HG03159 (cell line): ENCODE measurements around the gene USP9X.
"Not testable (repeated sequence)": the region's sequence is repeated elsewhere in the genome, so short reads cannot be mapped to it uniquely, and the experiment has no call there.

Experiments used
- ATAC-seq: cut with Tn5 transposase; IDR thresholded peaks from one replicate; pipeline ENCODE4 v1.9.1; 2021; ENCODE audit warnings: mild to moderate bottlenecking, moderate library complexity; ENCODE audit not compliant: unreplicated experiment

The USP9X gene

DNA sequence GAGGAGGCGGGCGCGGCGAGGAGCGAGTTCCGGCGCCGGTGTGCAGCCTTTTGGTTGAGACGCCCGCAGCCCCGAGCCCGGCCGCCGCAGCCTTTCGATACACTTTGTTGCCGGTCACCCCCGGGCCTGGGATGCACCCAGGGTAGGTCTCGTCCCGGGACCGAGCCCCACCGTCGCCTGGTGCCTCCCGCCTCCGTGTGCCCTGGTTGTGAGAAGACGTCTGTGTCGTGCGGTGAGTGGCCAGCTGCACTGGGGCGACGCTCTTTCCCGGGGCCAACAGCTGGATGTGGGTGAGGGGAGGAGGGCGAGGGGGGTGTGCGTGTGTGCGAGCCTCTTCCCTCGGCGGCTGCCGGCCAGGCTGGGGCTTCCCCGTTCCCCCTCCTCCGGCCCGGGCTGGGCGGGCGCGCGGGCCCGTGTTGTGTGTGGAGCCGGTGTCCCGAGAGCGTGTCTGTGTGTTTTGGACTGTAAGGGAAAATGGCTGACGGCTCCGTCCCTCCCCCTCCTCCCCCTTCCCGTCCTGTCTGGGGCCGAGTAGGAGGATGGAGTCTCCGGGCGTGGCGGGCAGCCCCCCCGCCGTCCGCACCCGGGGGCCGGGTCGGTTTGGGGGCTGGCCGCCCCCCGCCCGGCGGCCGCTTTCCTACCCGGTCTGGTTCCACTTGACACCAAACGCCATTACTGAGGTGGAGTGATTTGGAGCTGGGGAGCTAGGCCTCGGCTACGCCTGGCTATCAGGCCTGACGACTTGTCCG is 807 bp downstream of the USP9X start:
- peak; percentile 6 for ATAC-seq

DNA sequence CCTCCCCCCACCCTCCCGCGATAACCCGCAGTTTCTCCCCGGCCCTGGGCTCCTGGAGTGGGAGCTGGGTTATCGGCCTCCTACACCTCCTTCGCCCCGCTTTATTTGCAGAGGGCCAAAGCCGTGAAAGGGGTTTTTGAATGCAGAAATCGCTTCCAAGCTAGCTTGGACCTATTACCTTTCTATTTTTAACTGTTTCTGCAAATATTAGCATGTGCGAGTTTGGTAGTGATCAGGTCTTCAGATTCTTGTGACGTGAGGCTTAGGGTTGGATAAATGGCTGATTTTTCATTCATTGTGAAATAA is 1.3 kb downstream of the USP9X start:
- no peak for ATAC-seq

DNA sequence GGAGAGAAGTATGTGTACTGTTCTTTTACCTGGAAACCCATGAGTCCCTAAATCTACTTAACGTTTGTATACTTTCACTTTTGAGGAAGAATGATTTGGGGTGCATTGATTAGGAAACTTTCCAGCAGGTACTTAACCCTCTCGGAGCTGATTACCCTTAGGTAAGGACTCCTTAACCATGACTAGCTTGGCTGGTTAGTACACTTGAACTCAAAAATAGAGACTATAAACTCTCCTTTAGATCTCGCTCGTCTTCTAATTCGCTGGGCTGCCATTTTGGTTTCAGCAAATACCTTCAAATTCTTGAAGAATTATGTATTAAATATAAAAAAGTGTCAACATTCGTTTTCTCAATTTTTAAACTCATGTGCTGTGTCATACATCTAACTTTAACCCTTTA is 2.0 kb downstream of the USP9X start:
- no peak for ATAC-seq

DNA sequence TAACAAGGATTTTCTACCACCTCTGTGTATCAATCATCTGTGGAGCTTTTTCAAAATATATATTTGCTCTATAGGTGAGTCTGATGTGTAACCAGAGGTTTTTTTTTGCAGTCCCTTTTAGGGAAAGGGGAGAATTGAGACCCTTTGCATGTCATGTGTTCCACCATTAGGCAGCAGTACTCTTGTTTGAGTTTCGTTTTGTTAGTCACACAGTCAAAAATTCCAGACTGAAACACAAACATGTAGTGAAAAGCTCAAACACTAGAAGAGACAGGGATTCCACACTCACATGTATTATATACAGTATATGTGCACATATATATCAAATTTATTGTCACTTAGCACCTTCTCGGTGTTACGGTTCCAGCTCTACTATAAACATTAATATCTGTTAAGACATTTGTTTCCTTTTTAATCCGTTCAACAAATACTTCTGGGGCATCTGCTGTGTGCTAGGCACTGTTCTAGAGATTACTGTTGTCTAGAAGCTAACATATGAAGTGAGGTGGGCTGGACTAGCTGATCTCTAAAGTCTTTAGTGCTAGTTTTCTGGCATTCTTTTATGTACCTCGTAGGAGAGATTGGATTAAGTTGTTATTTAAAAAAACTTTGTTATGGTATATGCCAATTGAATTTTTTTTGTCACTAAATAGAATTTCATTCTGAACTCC is 5.5 kb downstream of the USP9X start:
- ATAC-seq = no peak

DNA sequence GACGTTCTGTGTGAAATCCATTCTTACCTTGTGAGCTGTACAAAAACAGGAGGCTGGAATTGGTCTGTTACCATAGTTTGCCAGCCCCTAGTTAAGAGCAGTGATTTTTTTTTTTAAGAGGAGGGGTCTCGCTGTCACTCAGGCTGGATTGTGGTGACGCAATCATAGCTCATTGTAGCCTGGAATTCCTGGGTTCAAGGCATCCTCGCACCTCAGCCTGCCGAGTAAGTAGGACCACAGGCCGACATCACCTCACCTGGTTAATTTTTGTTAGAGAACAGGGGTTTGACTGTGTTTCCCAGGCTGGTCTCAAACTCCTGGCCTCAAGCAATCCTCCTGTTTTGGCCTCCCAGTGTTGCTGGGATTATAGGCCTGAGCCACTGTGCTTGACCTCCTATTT is 7.5 kb downstream of the USP9X start:
- ATAC-seq = no peak

DNA sequence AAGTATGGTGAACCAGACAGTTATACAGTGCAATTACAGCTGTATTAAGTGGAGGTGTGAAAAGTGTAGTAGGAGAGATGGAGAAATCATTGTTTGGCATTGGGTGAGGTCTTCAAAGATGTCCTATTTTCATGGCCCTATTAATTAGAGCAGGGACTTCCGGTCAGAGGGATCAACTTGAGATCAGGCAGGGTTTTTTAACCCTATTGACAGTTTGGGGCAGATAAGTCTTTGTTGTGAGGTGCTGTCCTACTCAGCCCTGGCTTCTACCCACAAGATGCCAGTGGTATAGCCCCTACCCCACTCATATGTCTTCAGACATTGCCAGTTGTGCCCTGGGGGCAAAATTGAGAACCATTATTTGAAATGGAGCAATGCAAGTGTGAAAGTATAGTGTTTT is 9.9 kb downstream of the USP9X start:
- ATAC-seq = no peak

DNA sequence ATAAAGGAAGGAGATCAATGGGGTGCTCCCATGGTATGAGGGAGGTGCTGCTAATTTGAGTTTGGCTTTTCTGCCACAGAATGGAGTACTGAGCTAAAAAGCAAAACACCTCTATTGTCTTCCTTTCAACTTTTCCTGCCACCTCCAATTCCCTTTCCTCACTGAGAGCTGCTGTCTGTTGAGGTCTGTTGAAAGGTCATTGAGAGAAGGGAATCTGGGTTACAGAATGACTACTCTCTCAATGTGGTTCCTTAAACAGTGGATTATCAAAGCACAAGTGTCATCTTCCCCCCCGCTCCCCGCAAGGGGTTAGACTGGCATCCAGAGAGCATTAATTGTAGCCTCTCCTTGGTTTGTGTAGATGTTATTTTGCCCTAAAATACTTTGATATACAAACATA is 10.7 kb downstream of the USP9X start:
- ATAC-seq = no peak

DNA sequence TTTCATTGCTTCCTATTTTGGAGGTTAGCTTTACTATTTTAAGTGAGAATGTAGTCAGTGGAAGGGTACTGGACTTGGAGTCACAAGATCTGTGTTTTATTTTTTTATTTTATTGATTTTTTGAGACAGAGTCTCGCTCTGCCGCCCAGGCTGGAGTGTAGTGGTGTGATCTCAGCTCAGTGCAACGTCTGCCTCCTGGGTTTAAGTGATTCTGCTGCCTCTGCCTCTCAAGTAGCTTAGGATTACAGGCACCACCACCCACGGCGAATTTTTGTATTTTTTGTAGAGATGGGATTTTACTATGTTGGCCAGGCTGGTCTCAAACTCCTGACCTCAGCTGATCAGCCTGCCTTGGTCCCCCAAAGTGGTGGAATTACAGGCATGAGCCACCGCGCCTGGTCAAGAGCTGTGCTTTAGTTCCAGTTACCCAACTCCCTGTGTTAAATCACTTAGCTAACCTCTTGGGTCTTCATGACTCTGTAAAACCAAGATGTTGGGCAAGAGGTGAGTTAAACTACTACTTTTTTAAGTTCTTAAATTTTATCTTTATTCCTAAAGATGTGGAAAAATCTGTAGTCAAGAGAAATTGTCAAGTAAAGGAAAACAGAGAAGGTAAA is 11.2 kb downstream of the USP9X start:
- ATAC-seq = no peak

DNA sequence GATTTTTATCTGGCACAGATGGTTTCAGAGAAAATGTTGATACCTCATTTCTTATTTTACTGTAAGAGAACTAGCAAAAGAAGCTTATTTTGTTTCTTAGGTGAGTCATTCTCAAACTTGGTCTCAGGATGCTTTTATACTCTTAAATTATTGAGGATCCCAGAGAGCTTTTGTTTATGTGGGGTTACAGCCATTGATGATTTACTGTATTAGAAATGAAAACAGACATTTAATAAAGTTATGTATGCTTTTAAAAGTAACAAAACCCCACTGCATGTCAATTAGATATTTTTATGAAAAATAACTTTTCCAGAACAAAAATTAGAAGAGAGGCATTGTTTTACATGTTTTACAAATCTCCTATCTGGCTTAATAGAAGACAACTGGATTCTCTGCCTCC is 12.1 kb downstream of the USP9X start:
- ATAC-seq = no peak

DNA sequence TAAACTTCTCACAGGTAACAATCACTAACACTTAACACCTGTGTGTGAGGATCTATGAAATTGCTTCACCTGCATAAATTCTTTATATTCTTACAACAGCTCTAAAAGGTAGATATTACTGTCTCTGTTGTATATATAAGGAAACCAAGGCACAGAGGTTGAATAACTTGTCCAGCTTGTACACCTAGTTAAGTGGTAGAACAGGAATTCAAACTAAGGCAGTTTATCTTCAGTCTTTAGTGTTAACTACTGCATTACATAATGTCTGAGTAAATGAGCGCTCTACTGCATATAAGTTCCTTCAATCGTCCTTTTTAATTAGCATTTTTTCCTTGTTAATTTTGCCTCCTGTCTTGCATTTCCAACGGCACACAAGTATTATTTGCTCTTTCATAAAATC is 15.0 kb downstream of the USP9X start:
- ATAC-seq = no peak

DNA sequence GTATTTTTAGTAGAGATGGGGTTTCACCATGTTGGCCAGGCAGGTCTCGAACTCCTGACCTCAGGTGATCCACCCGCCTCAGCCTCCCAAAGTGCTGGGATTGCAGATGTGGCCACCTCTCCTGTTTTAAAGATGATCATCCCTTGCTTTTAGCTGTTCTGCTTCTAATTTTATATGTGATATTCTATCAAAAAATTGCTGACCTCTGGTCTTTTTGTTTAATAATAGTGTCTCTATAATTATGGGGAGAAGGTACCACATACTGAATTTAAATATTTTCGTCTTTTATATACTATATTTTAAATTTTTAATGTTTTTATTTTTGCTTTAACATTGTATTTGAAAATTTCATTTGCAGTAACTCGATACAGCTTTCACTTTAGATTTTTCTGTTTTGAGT is 15.6 kb downstream of the USP9X start:
- ATAC-seq = no peak

DNA sequence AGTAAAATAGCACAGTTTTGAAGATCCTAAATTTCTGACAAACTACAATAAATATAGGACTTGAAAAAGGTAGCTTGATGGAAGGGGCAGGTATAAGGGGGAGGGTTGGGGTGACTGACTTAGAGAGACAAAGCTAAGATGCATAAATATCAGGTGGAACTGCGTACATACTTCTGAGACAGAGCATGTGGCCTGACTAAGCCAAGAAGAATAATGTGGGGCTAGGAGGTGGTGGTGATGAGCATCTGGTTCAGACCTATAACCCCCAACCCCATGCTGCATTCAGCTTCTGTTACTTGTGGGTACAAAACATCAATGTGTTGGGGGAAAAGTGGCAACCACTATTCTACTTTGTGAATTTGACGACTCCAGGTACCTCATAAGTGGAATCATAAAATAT is 19.8 kb downstream of the USP9X start:
- no peak for ATAC-seq

DNA sequence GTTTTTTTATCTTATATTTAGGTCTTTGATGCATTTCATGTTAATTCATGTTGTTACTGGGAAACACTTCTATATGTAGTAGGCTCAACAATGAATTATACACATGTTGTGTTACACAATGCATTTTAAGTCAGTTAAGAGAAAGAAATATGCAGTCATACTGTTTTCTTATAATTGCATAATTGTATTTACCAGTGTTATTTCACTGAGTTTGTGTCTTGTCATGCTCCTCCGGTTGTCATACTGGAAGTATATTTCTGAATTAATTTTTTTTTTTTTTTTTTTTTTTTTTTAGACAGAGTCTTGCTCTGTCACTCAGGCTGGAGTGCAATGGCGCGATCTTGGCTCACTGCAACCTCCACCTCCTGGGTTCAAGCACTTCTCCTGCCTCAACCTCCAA is 21.0 kb downstream of the USP9X start:
- not testable (repeated sequence) for ATAC-seq

DNA sequence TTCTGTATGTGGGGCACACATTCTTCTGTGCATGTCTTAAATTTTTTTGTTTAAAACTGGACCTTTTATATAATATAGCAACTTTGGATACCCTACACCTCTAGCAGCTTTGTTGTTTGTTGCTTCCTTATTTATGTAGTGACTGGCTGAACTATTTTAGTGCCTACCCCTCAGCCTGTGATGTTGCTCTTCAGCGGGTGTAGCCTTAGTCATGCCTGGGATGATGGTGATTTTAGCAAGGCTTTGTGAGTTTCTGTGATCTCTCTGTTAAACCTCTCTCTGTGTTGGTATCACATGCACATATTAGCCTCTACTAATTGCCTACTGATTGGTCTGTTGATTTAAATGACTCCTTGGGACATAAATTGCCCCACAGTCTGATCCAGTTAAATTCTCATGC is 22.8 kb downstream of the USP9X start:
- ATAC-seq = no peak

DNA sequence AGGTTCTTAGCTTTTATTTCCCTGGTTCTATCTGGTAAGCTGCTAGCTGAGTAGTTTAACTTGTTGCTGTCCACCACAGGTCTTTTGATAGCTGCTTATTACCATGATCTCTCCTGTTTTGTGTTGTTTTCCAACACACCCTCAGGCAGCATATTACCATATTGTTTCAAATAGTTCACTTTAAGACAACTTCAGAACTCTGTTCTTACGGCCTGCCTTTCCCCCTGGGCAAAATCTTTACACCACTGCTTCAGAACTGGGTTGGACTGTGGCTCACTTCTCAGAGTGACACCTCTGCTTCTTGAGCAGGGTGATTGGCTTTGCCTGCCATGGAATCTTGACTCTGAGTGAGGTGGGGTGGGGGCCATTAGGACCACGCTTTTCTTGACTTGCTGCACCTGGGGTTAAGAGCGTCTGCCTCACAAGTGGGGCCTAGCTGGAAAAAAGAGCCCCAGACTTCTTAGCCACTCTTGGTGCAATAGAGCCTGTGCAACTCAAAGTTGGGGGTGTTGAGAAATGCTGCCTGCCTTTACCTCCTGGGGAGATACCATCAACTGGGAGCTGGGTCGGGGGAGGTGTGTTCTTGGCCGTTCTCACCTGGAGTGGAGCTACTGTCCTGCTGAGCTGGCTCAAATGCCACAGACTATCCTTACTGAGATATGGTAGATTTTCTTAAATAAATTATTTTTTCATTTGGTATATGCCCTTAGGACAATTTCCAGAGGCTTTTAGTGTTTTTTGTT is 23.4 kb downstream of the USP9X start:
- no peak for ATAC-seq

DNA sequence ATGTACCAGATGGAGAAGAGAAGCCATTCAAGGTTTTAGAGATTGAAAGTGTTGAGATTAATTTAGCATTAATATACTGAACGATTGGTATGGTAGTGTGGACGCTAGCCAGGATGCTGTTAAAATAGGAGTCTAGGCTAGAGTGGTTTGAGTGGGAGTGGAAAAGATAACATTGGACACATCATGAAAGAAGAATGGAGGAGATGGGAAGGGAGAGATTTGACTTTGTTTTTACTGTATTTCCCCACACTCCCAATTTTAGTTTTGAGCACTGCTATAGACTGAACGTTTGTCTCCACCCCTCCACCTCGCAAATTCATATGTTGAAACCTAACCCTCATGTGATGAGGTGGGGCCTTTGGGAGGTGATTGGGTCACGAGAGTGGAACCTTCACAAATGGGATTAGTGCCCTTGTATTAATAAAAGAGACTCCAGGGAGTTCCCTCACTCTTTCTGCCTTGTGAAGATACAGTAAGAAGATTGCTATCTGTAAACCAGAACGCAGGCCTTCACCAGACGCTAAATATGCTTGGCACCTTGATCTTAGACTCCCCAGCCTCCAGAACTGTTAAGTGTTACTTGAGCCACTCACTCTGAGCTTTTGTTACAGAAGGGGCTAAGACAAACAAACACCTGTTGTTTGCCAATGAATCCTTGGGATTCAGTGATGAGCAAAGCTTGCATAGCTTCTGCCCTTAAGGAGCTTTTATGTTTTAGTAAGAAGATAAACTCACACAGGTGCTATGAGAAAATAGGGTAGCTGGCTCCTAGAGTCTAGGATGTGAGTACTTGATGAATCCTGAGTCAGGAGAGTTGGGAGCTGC is 25.8 kb downstream of the USP9X start:
- ATAC-seq = no peak

DNA sequence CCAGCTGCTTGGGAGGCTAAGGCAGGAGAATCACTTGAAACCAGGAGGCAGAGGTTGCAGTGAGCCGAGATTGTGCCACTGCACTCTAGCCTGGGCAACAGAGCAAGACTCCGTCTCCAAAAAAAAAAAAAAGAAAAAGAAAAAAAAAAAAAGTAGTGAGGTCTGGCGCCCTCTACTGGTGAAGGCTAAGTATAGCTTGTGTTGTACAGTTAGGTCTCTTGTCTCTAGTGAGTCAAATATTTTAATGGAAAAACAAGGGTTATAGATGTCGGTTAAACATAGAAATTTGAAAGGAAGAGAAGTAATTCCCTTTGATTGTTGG is 29.8 kb downstream of the USP9X start:
- not testable (repeated sequence) for ATAC-seq

DNA sequence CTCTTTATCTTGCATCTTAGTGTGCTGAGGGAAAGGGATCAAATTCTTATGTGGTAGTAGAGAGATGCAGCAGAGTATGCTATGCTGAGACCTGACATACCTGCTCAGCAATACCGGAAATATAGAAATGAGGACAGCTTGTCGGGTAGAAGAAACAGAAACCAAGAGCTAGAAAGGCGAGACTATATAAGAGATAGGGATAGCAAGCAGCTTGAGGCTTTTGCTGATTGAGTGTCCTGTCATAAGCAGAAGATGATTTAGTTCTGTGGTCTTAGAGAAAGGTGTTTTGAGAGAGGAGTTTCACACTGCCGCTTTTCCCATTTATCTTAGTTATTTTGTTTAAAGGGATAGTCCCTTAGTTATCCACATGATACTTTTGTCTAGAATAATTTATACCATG is 31.7 kb downstream of the USP9X start:
- ATAC-seq = peak; percentile 76

DNA sequence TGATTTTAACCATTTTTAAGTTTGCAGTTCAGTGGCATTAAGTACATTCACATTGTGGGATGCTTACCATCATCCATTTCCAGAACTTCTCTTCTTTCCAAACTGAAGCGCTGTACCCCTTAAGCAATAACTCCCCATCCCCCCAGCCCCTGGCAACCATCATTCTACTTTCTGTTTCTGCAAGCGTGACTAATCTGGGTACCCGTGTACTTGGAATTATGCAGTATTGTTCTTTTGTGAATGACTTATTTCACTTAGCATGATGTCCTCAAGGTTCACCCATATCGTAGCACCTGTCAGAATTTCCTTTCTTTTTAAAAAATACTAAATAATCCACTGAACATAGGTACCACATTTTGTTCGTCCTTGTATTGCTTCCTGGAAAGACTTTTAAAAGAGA is 32.9 kb downstream of the USP9X start:
- ATAC-seq = no peak

DNA sequence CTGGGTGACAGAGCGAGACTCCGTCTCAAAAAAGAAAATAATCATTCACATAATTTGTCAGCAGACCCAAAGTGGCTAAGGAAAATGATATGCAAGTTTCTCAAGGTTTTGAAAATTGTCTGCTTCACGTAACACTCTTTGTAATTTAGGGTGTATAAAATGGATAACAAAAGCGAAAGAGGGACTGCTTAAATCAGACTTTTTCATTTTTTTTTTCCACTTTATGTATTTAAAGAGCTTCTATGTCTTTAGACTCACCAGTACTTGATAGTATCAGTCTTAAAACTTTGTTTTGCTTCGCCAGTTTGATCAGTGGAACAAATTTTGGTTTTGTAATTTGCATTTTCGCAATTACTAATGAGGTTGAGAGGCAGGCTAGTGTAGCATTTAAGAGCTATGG is 34.6 kb downstream of the USP9X start:
- no peak for ATAC-seq

DNA sequence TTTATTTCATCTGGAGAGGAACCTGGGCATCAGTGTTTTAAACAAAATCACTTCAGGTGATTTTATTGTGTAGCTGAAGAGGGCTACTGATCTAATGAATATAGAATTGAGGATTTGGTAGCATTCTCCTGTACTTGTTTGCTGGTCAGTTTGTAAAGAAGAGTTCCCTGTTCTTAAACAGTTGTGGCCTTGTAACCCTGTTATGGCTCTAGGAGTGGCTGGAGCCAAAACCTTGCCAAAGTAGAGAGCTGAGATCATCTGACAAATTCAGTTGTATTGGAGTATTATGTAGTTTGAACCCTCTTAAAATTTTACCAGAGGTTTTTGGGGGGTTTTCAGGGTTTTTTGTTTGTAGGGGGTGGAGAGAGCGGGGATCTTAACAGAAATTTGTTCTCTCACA is 36.5 kb downstream of the USP9X start:
- no peak for ATAC-seq
